Measurements from ENCODE around the gene TREM1.

TREM1 gene

GRCh38 chr6:41228096-41228495, 58.4 kb downstream of the TREM1 start, which contains the start of gene TREML4:
Gene TREML4 (plus strand): TSS chr6:41228349. CDS start chr6:41228428, 79 bp downstream.
- no peaks in the 10 kb centered on the region for H3K4me1 Mint-ChIP-seq (ENCODE audit: low read depth)
- peak within 1 kb of the TSS; percentile 2 for H3K27ac Mint-ChIP-seq
- H3K27me3 Mint-ChIP-seq, result no peaks in the 10 kb centered on the region
- H3K36me3 Mint-ChIP-seq (ENCODE audit: low read depth), result no peaks in the 10 kb centered on the region
- no peak within 1 kb of the TSS for H3K4me3 Mint-ChIP-seq
- H3K9me3 Mint-ChIP-seq, result no peaks in the 10 kb centered on the region

DNA sequence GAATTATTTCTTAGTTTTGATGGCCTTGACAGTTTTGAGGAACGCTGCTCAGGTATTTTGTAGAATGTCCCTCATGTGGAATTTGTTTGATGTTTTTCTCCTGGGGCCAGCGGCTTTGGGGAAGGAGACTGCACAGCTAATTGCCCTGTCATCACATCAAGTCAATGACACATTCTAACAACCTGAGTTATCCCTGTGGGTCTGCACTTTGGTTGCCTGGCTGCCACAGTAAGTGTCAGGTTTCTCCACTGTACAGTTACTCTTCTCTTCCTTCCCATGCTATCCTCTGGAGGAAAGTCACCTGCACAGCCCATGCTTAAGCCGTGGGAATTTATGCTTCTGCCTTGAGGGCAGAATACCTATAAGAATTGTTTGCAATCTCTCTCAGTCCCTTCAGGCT, 59.7 kb downstream of the TREM1 start:
- Mint-ChIP-seq H3K4me1 (ENCODE audit: low read depth) (no peaks in the 10 kb centered on the region), H3K36me3 (ENCODE audit: low read depth) (no peaks in the 10 kb centered on the region), H3K4me3 (no peak overlapping the region), H3K27me3 (no peaks in the 10 kb centered on the region), H3K27ac (no peak overlapping the region), H3K9me3 (no peaks in the 10 kb centered on the region)

GRCh38 chr6:41224800-41225199, 61.7 kb downstream of the TREM1 start:
- no peak overlapping the region for H3K27ac Mint-ChIP-seq
- H3K4me3 Mint-ChIP-seq, result no peak overlapping the region
- no peaks in the 10 kb centered on the region for H3K4me1 Mint-ChIP-seq (ENCODE audit: low read depth)
- no peaks in the 10 kb centered on the region for H3K9me3 Mint-ChIP-seq
- H3K36me3 Mint-ChIP-seq (ENCODE audit: low read depth), result no peaks in the 10 kb centered on the region
- no peaks in the 10 kb centered on the region for H3K27me3 Mint-ChIP-seq
